ENCODE results near the gene RAB35.

DNA sequence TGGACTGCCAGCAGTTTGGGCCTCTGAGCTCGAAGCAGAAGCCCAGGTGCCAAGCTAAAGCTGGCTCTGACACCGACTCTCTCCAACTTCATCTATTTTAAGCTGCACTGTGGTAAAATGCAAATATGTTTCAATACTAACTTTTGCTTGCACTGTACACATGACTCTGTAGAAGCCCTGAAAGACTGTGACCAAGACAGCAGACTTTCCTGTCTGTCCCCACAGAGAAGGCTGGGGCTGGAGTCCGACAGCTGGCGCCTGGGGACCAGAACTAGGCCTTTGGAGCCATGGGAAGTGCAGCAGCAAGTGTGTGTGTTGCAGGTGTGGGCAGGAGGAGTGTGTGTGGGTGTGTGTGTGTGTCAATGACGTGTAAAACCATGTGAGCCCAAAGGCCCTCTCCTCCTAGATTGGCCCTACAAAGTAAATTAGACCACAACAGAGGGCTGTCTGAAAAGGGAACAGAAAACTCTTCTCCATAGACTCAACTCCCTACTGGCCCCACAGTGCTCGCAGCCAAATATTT lies 16.4 kb upstream of the RAB35 start:
- TF ChIP-seq, protein P1, sequence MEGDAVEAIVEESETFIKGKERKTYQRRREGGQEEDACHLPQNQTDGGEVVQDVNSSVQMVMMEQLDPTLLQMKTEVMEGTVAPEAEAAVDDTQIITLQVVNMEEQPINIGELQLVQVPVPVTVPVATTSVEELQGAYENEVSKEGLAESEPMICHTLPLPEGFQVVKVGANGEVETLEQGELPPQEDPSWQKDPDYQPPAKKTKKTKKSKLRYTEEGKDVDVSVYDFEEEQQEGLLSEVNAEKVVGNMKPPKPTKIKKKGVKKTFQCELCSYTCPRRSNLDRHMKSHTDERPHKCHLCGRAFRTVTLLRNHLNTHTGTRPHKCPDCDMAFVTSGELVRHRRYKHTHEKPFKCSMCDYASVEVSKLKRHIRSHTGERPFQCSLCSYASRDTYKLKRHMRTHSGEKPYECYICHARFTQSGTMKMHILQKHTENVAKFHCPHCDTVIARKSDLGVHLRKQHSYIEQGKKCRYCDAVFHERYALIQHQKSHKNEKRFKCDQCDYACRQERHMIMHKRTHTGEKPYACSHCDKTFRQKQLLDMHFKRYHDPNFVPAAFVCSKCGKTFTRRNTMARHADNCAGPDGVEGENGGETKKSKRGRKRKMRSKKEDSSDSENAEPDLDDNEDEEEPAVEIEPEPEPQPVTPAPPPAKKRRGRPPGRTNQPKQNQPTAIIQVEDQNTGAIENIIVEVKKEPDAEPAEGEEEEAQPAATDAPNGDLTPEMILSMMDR (IDR thresholded peaks at IDR 0.05), result no peak
- TF ChIP-seq EP300 (IDR thresholded peaks at IDR 0.05) (no peak), POLR2AphosphoS5 (IDR thresholded peaks at IDR 0.05) (no peak), POLR2A (IDR thresholded peaks at IDR 0.05) (no peak)

All from stomach (tissue), 4 donors.